HepG2 (cell line): ENCODE measurements around the gene XPNPEP2. TPM values are rescaled to one million over a fixed set of nuclear protein-coding genes. Genes with fewer than 3 reads are reported as not detected.

ENCODE experiments used
- ATAC-seq: fragments of 200-7000 bp; cut with Tn5 transposase; 3 replicates; pipeline ENCODE4 v1.9.1; 2020; ENCODE audit warnings: mild to moderate bottlenecking, moderate library complexity
- Bru-seq: library from RNA; stranded (reverse); fragments of 400-500 nt; gene quantifications from one replicate; lab custom pipeline; 2021; lab: Mats Ljungman, UMichigan
- BruChase-seq, 2 experiments: library from RNA; stranded (reverse); fragments of 400-500 nt; gene quantifications; one replicate each; lab custom pipeline; 2021; lab: Mats Ljungman, UMichigan
- BruUV-seq: library from RNA; stranded (reverse); fragments of 400-500 nt; replicated peaks from 2 replicates; lab custom pipeline; 2021; lab: Mats Ljungman, UMichigan
- CTCF ChIA-PET: fragments of 300-600 bp; formaldehyde crosslinking; extraction: SDS; loops from one replicate; lab custom pipeline; 2021; ENCODE audit warnings: low total read pairs, inconsistent platforms, low intra/inter-chr PET ratio; lab: Yijun Ruan, JAX
- POLR2A ChIA-PET: fragments of 350-600 bp; sonication (Branson Sonifier 250); formaldehyde crosslinking; loops from one replicate; lab custom pipeline; 2020; ENCODE audit warnings: antibody characterized with exemption, inconsistent platforms; lab: Yijun Ruan, JAX
- DNase-seq: peaks from one replicate; pipeline ENCODE4 v3.0.0-alpha.2; 2015; ENCODE audit warnings: low spot score
- FAIRE-seq: peaks from 3 replicates; lab custom pipeline; 2011; peaks lifted over from hg19 to GRCh38; lab: Jason Lieb, UNC
- H2AFZ ChIP-seq: one replicate; pipeline ENCODE4 v1.6.1; 2011; ENCODE audit warnings: low read length, inconsistent platforms
- H3K27ac ChIP-seq: fragments of 300-600 bp; 3 replicates; pipeline ENCODE4 v1.8.0; 2011; ENCODE audit warnings: mixed run types, mild to moderate bottlenecking, mixed read lengths, low read length, inconsistent platforms; ENCODE audit not compliant: insufficient read depth; ENCODE audit errors: extremely low read length
- H3K27me3 ChIP-seq, 2 experiments: fragments of 200-600 bp in 1 of 2; 2 replicates in 1 of 2; 3 replicates in 1 of 2; pipeline versions ENCODE4 v1.6.0 to v1.8.0; 2011; ENCODE audit warnings: low read length in 2 of 2, mild to moderate bottlenecking in 2 of 2, moderate library complexity in 2 of 2, inconsistent platforms in 1 of 2; ENCODE audit not compliant: insufficient read depth in 2 of 2, control insufficient read depth in 1 of 2
- H3K36me3 ChIP-seq, 2 experiments: fragments of 200-600 bp in 1 of 2; replicated peaks in 1 of 2; 2 replicates in 1 of 2; 3 replicates in 1 of 2; pipeline versions ENCODE4 v1.5.1 to v1.8.0; 2011; ENCODE audit warnings: low read length in 2 of 2, inconsistent platforms in 1 of 2; ENCODE audit not compliant: insufficient read depth in 2 of 2, control insufficient read depth in 1 of 2
- H3K4me1 ChIP-seq: 2 replicates; pipeline ENCODE4 v1.5.1; 2012; ENCODE audit warnings: low read length, inconsistent platforms; ENCODE audit not compliant: insufficient read depth
- H3K4me2 ChIP-seq: 2 replicates; pipeline ENCODE4 v1.6.0; 2011; ENCODE audit warnings: low read depth, low read length, inconsistent platforms
- H3K4me3 ChIP-seq, 3 experiments: fragments of 200-600 bp in 1 of 3; sonication (generic), shearing (Covaris generic) in 1 of 3; replicated peaks in 1 of 3; 2 replicates each; pipeline ENCODE4 v1.5.1; 2011 to 2016; ENCODE audit warnings: low read length in 3 of 3, inconsistent platforms in 2 of 3, low read depth in 2 of 3, mild to moderate bottlenecking in 2 of 3, control low read depth in 1 of 3, mixed read lengths in 1 of 3; ENCODE audit not compliant: insufficient read depth in 1 of 3
- H3K79me2 ChIP-seq: one replicate; pipeline ENCODE4 v1.6.1; 2011; ENCODE audit warnings: low read length, inconsistent platforms; ENCODE audit not compliant: insufficient read depth
- H3K9ac ChIP-seq: 2 replicates; pipeline ENCODE4 v1.6.0; 2011; ENCODE audit warnings: mild to moderate bottlenecking, low read depth, low read length, inconsistent platforms; ENCODE audit not compliant: insufficient read depth
- H3K9me3 ChIP-seq: 2 replicates; pipeline ENCODE4 v1.5.1; 2012; ENCODE audit warnings: mild to moderate bottlenecking, low read length
- H4K20me1 ChIP-seq: 2 replicates; pipeline ENCODE4 v1.6.0; 2011; ENCODE audit warnings: inconsistent platforms, mild to moderate bottlenecking, low read length, moderate library complexity; ENCODE audit not compliant: insufficient read depth
- PAX8 ChIP-seq: sonication (generic); formaldehyde crosslinking; IDR thresholded peaks from 2 replicates; pipeline ENCODE4 v1.8.0; 2022; ENCODE audit warnings: mild to moderate bottlenecking, missing genetic modification reagents, borderline replicate concordance
- SAFB2 ChIP-seq: sonication (generic); formaldehyde crosslinking; IDR thresholded peaks from 2 replicates; pipeline ENCODE4 v1.5.1; 2020; ENCODE audit warnings: missing genetic modification reagents, low read depth, mild to moderate bottlenecking, borderline replicate concordance
- ZNF205 ChIP-seq: IDR thresholded peaks from 2 replicates; pipeline ENCODE4 v1.6.1; 2018; ENCODE audit warnings: missing biosample characterization, missing genetic modification reagents
- ZNF550 ChIP-seq: sonication (generic); formaldehyde crosslinking; IDR thresholded peaks from 2 replicates; pipeline ENCODE4 v1.4.0; 2020; ENCODE audit warnings: mild to moderate bottlenecking, missing genetic modification reagents, borderline replicate concordance
- ZNF574 ChIP-seq: sonication (generic); formaldehyde crosslinking; IDR thresholded peaks from 2 replicates; pipeline ENCODE4 v1.4.0; 2020; ENCODE audit warnings: missing genetic modification reagents
- ZNF687 ChIP-seq: sonication (generic); formaldehyde crosslinking; IDR thresholded peaks from 2 replicates; pipeline ENCODE4 v1.5.1; 2020; ENCODE audit warnings: mild to moderate bottlenecking, missing genetic modification reagents, moderate library complexity
- ZSCAN30 ChIP-seq: sonication (generic); formaldehyde crosslinking; IDR thresholded peaks from 2 replicates; pipeline ENCODE4 v1.5.0; 2020; ENCODE audit warnings: mild to moderate bottlenecking, missing genetic modification reagents
- WGBS: methylation state at CpG from one replicate; pipeline ENCODE4 v1.1.6; 2017; ENCODE audit warnings: low lambda C conversion rate; 5-methylcytosine and 5-hydroxymethylcytosine counted together
- in situ Hi-C: cut with HindIII; loops from 2 replicates; pipeline ENCODE4 v1.10.0; 2017; ENCODE audit warnings: low pct_unique_long_range_greater_than_20kb; ENCODE audit not compliant: extremely low pct_ligation_motif_present
- intact Hi-C: fragments of 100-400 bp; cut with micrococcal nuclease; formaldehyde crosslinking; loops from one replicate; pipeline ENCODE4 v1.10.0; 2022; ENCODE audit not compliant: unreplicated experiment
- long read RNA-seq, 2 experiments: library from RNA in 1 of 2; library from polyadenylated mRNA in 1 of 2; stranded (forward) in 1 of 2; unstranded in 1 of 2; transcript quantifications; one replicate each; pipeline ENCODE4 v2.0.0, GENCODE V29; 2019 to 2022
- polyA minus RNA-seq, 3 experiments: library from RNA; depleted of rRNA, polyadenylated mRNA; stranded (reverse); fragments of >200 nt; gene quantifications; 2 replicates each; pipeline ENCODE4 v1.2.3, GENCODE V29; 2011; ENCODE audit warnings: low replicate concordance in 1 of 3
- polyA plus RNA-seq, 8 experiments: library from polyadenylated mRNA; depleted of rRNA in 3 of 8; stranded (reverse) in 7 of 8; unstranded in 1 of 8; fragments of >200 nt; fragmentation: Illumina TruSeq in 4 of 8; extraction: Trizol in 4 of 8; gene quantifications; 2 replicates each; pipeline versions ENCODE4 v1.2.1 to v1.2.3, GENCODE V29; 2011 to 2016; ENCODE audit warnings: low read depth in 4 of 8, missing spikeins in 1 of 8, mixed read lengths in 1 of 8; ENCODE audit not compliant: insufficient read depth in 1 of 8
- total RNA-seq, 5 experiments: library from RNA; depleted of rRNA; stranded (reverse); fragments of >200 nt; fragmentation: Illumina TruSeq; extraction: Trizol; gene quantifications; 2 replicates each; pipeline ENCODE4 v1.2.3, GENCODE V29; 2016; ENCODE audit warnings: low read depth in 1 of 5

Gene XPNPEP2
- 0.49 and 1.1 TPM in 2 replicates for total RNA-seq (2016; rRNA removed; fragmentation: Illumina TruSeq; extraction: Trizol)
- not detected in 2 replicates for total RNA-seq (2016; cell fraction: cytosol; rRNA removed; fragmentation: Illumina TruSeq; extraction: Trizol; ENCODE audit: low read depth)
- total RNA-seq (2016; cell fraction: insoluble cytoplasmic fraction; rRNA removed; fragmentation: Illumina TruSeq; extraction: Trizol), result 0.34 and 1.1 TPM in 2 replicates
- total RNA-seq (2016; cell fraction: membrane; rRNA removed; fragmentation: Illumina TruSeq; extraction: Trizol), result 0.15 and 0.17 TPM in 2 replicates
- total RNA-seq (2016; cell fraction: nucleus; rRNA removed; fragmentation: Illumina TruSeq; extraction: Trizol), result 0.68 and 1.3 TPM in 2 replicates
- 1.8 and 3.8 TPM in 2 replicates for polyA plus RNA-seq (2011; rRNA removed)
- polyA plus RNA-seq (2011; cell fraction: cytosol; rRNA removed), result 1.5 and 1.7 TPM in 2 replicates
- 3.5 and 4.1 TPM in 2 replicates for polyA plus RNA-seq (2011; cell fraction: nucleus; rRNA removed)
- 3.9 and 5.5 TPM in 2 replicates for polyA plus RNA-seq (2012)
- polyA plus RNA-seq (2016; cell fraction: cytosol; fragmentation: Illumina TruSeq; extraction: Trizol; ENCODE audit: low read depth), result 0.06 and 0.21 TPM in 2 replicates
- polyA plus RNA-seq (2016; cell fraction: insoluble cytoplasmic fraction; fragmentation: Illumina TruSeq; extraction: Trizol; ENCODE audit: low read depth), result 0.59 and 0.69 TPM in 2 replicates
- 0.15 and 0.25 TPM in 2 replicates for polyA plus RNA-seq (2016; cell fraction: membrane; fragmentation: Illumina TruSeq; extraction: Trizol; ENCODE audit: low read depth)
- 2.0 and 2.7 TPM in 2 replicates for polyA plus RNA-seq (2016; cell fraction: nucleus; fragmentation: Illumina TruSeq; extraction: Trizol; ENCODE audit: insufficient read depth, low read depth)
- polyA minus RNA-seq (2011; rRNA and poly(A)+ RNA removed; ENCODE audit: low replicate concordance), result 2.4 TPM in 1 of 2 replicates, not detected in the other
- polyA minus RNA-seq (2011; cell fraction: cytosol; rRNA and poly(A)+ RNA removed), result 0.53 and 1.3 TPM in 2 replicates
- polyA minus RNA-seq (2011; cell fraction: nucleus; rRNA and poly(A)+ RNA removed), result 2.1 and 2.9 TPM in 2 replicates
- percentile 35 among the genes with signal in this experiment for Bru-seq, nascent RNA
- percentile 22 among the genes with signal in this experiment for BruChase-seq, experiment 1, labeled RNA remaining after a 6-hour chase
- percentile 29 among the genes with signal in this experiment for BruChase-seq, experiment 2, labeled RNA remaining after a 2-hour chase
- long read RNA-seq, experiment 1, partial matches to known transcripts, result 2 of 7 reads
- long read RNA-seq, experiment 1, other reads (novel, unspliced or antisense), result 0 of 7 reads
- long read RNA-seq, experiment 2, partial matches to known transcripts, result 1 of 4 reads
- long read RNA-seq, experiment 2, other reads (novel, unspliced or antisense), result 3 of 4 reads

- Histone ChIP-seq H3K4me2 (peak within 1 kb of the TSS; percentile 78), H4K20me1 (no peaks in the 10 kb centered on the region), H3K4me1 (peaks cover 49% of the 10 kb centered on the region), H3K36me3 (no peaks in the 10 kb centered on the region), H3K27ac (no peak within 1 kb of the TSS), H2AFZ (no peak within 1 kb of the TSS), H3K27me3 (no peaks in the 10 kb centered on the region), H3K9me3 (no peaks in the 10 kb centered on the region), H3K9ac (peak within 1 kb of the TSS; percentile 15; the same call in 1 of the 2 replicates), H3K4me3 (peak within 1 kb of the TSS; percentile 45 to 63 (median 52)), H3K79me2 (no peaks in the 10 kb centered on the region)
- intact Hi-C loops (no loop called here), in situ Hi-C loops (no loop called here)
- peak; percentile 56 for ATAC-seq
- CTCF ChIA-PET, result no interaction called here
- 0% methylated on average over 1 of the region's 13 CpGs for WGBS
- DNase-seq, result no peak
- peak; percentile 8 for FAIRE-seq
- BruUV-seq, result no TSS peak
- POLR2A ChIA-PET, result no interaction called here
- TF ChIP-seq SAFB2 (CRISPR knock-in tag), result no peak
- no peak for TF ChIP-seq ZNF574
- TF ChIP-seq ZNF687 (CRISPR knock-in tag), result peak; percentile 19; the same call in 1 of the 2 replicates
- TF ChIP-seq ZNF550 (CRISPR knock-in tag), result no peak
- TF ChIP-seq PAX8 (CRISPR knock-in tag), result no peak
- no peak for TF ChIP-seq ZSCAN30 (CRISPR knock-in tag)
- no peak for TF ChIP-seq ZNF205 (CRISPR knock-in tag)
Observed at GRCh38 chrX:129738466-129739308, at the start of gene XPNPEP2. XPNPEP2 (plus strand) TSS chrX:129738979; CDS start chrX:129739214, 235 bp downstream.
